Fibroblast of the conjunctiva (primary cell): ENCODE data around the gene TEX10.
"Not testable (repeated sequence)": the region's sequence is repeated elsewhere in the genome, so short reads cannot be mapped to it uniquely, and the experiment has no call there.

Source experiments
- DNase-seq: peaks from one replicate; pipeline ENCODE4 v3.0.0-alpha.2; 2010; ENCODE audit warnings: low read depth

Gene TEX10

GRCh38 chr9:100352727-100353505, at the start of gene TEX10:
TSS of gene TEX10 (minus strand) at chr9:100352942. CDS start at chr9:100349363, 3,579 bp downstream.
- peak; percentile 67 for DNase-seq

GRCh38 chr9:100401042-100401441, 48.3 kb upstream of the TEX10 start:
- DNase-seq, result no peak

GRCh38 chr9:100397529-100398266, 45.0 kb upstream of the TEX10 start:
- no peak for DNase-seq

- no peak for DNase-seq
Observed at GRCh38 chr9:100396769-100397168, 44.0 kb upstream of the TEX10 start.

- no peak for DNase-seq
Observed at GRCh38 chr9:100394816-100395215, 42.1 kb upstream of the TEX10 start.

- DNase-seq, result no peak
Observed at GRCh38 chr9:100394032-100394695, 41.4 kb upstream of the TEX10 start.

GRCh38 chr9:100392989-100393388, 40.2 kb upstream of the TEX10 start:
- not testable (repeated sequence) for DNase-seq

- DNase-seq, result peak; percentile 22
Observed at GRCh38 chr9:100379862-100380261, 27.1 kb upstream of the TEX10 start.

- DNase-seq, result no peak
Observed at GRCh38 chr9:100377015-100377414, 24.3 kb upstream of the TEX10 start.

GRCh38 chr9:100375658-100376057, 22.9 kb upstream of the TEX10 start:
- no peak for DNase-seq

- no peak for DNase-seq
Observed at GRCh38 chr9:100372648-100373047, 19.9 kb upstream of the TEX10 start.

GRCh38 chr9:100370064-100370723, 17.5 kb upstream of the TEX10 start:
- no peak for DNase-seq

- no peak for DNase-seq
Observed at GRCh38 chr9:100368672-100369071, 15.9 kb upstream of the TEX10 start.

GRCh38 chr9:100366121-100366520, 13.4 kb upstream of the TEX10 start:
- no peak for DNase-seq

GRCh38 chr9:100364013-100364412, 11.3 kb upstream of the TEX10 start:
- DNase-seq, result no peak

- no peak for DNase-seq
Observed at GRCh38 chr9:100359057-100359456, 6.3 kb upstream of the TEX10 start.

- no peak for DNase-seq
Observed at GRCh38 chr9:100357501-100357900, 4.8 kb upstream of the TEX10 start.

GRCh38 chr9:100355561-100355960, 2.8 kb upstream of the TEX10 start:
- no peak for DNase-seq

- no peak for DNase-seq
Observed at GRCh38 chr9:100354121-100354800, 1.5 kb upstream of the TEX10 start.

GRCh38 chr9:100352201-100352726, 478 bp downstream of the TEX10 start:
- DNase-seq, result no peak

GRCh38 chr9:100351508-100351907, 1.2 kb downstream of the TEX10 start:
- no peak for DNase-seq
